Esophagus muscularis mucosa (tissue), 3 donors: ENCODE results near the gene SLC29A3.

ENCODE experiments used
- EP300 ChIP-seq: sonication (generic); formaldehyde crosslinking; IDR thresholded peaks from one replicate; pipeline ENCODE4 v1.6.1; 2017; ENCODE audit warnings: antibody characterized with exemption
- TF ChIP-seq, protein P1 (sequence below), 3 experiments: fragments of 200-600 bp in 2 of 3; fragments of 450-650 bp in 1 of 3; sonication (generic) in 2 of 3; IDR thresholded peaks; one replicate each; pipeline ENCODE4 v1.5.1; 2017 to 2019; ENCODE audit warnings: antibody characterized with exemption in 3 of 3, mild to moderate bottlenecking in 2 of 3, moderate library complexity in 1 of 3

- no peak for TF ChIP-seq EP300
- TF ChIP-seq, protein P1, sequence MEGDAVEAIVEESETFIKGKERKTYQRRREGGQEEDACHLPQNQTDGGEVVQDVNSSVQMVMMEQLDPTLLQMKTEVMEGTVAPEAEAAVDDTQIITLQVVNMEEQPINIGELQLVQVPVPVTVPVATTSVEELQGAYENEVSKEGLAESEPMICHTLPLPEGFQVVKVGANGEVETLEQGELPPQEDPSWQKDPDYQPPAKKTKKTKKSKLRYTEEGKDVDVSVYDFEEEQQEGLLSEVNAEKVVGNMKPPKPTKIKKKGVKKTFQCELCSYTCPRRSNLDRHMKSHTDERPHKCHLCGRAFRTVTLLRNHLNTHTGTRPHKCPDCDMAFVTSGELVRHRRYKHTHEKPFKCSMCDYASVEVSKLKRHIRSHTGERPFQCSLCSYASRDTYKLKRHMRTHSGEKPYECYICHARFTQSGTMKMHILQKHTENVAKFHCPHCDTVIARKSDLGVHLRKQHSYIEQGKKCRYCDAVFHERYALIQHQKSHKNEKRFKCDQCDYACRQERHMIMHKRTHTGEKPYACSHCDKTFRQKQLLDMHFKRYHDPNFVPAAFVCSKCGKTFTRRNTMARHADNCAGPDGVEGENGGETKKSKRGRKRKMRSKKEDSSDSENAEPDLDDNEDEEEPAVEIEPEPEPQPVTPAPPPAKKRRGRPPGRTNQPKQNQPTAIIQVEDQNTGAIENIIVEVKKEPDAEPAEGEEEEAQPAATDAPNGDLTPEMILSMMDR (IDR thresholded peaks at IDR 0.05): no peak
Measured at GRCh38 chr10:71368176-71368575, 49.1 kb downstream of the SLC29A3 start.
